ENCODE data around the gene SLC2A11.

SLC2A11 gene

DNA sequence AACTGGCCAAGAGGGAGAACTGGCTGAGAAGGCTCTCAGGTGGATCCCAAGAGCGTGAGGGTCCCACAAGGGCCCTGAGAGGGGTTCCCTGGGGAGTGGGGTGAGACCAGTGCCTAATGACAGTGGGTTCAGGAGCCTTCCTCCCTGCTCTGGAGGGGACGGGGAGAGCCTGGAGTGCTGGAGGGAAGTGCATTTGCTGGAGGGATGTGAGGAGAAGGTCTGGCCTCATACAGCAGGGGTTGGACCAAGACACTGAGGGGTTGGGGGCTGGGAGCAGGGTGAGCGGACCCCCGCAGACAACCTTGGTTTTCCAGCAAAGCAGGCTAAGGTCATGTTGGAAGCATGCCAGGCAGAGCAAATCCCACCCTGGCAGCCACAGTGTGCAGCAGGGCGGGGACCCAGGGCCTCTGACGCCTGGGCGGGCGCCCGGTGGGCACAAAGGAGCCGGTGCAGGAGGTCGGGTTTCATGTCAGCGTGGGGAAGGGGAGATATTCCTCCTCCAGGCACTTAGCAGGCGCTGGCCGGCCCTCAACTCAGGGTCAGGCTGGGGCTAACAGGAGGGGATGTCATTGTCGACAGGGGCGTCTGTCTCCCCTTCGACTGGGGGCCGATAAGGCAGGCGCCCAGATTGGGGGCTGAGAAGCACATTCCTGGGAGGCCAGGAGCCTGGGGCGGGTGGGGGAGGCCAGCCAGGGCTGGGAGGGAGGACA is 15.8 kb upstream of the SLC2A11 start:
- H3K9ac ChIP-seq (ENCODE audit: insufficient read length, low read depth) = no peak overlapping the region
- peaks cover 22% of the 10 kb centered on the region for H3K4me1 ChIP-seq (ENCODE audit: insufficient read depth, insufficient read length)
- no peak overlapping the region for H3K4me3 ChIP-seq (ENCODE audit: insufficient read length, low read depth)
- TF ChIP-seq YY1 (IDR thresholded peaks at IDR 0.05; ENCODE audit: insufficient read depth, insufficient read length) (no peak), ZNF274 (IDR thresholded peaks at IDR 0.05; ENCODE audit: low read depth, low read length) (no peak), SUZ12 (IDR thresholded peaks at IDR 0.05; ENCODE audit: extremely low read depth, insufficient read depth, insufficient read length) (no peak)
- peaks cover 29% of the 10 kb centered on the region for H3K27me3 ChIP-seq (ENCODE audit: insufficient read depth, insufficient read length)
- DNase-seq (ENCODE audit: low read depth, low spot score) = no peak
- no peaks in the 10 kb centered on the region for H3K36me3 ChIP-seq (ENCODE audit: insufficient read depth, insufficient read length, low read length)
- no peaks in the 10 kb centered on the region for H3K9me3 ChIP-seq (ENCODE audit: insufficient read depth, low read length)

DNA sequence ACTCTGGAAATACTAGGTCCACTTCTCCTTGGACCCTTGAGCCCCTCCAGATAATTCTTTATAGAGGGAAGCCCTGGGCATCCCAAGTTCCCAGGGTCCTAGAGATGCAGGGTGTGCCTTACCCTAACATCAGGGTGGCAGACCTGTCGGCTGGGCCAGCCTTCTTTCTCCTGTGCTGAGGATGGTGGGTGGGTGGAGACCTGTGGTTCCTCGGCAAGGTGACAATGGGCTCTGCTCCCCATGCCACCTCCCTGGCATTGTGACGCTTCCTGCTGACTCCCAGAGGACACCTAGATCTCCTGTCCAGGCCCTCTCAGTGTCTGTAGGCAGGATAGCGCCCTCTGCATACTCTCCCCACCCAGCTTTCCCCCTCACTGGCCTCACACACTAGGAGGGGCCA is 15.1 kb upstream of the SLC2A11 start:
- no peak for TF ChIP-seq YY1 (IDR thresholded peaks at IDR 0.05; ENCODE audit: insufficient read depth, insufficient read length)
- TF ChIP-seq SUZ12 (IDR thresholded peaks at IDR 0.05; ENCODE audit: extremely low read depth, insufficient read depth, insufficient read length) = no peak
- no peak for TF ChIP-seq ZNF274 (IDR thresholded peaks at IDR 0.05; ENCODE audit: low read depth, low read length)
- H3K9me3 ChIP-seq (ENCODE audit: insufficient read depth, low read length) = no peaks in the 10 kb centered on the region
- no peak overlapping the region for H3K9ac ChIP-seq (ENCODE audit: insufficient read length, low read depth)
- no peak overlapping the region for H3K4me3 ChIP-seq (ENCODE audit: insufficient read length, low read depth)
- H3K4me1 ChIP-seq (ENCODE audit: insufficient read depth, insufficient read length) = peaks cover 19% of the 10 kb centered on the region
- DNase-seq (ENCODE audit: low read depth, low spot score) = no peak
- H3K27me3 ChIP-seq (ENCODE audit: insufficient read depth, insufficient read length) = peaks cover 29% of the 10 kb centered on the region
- H3K36me3 ChIP-seq (ENCODE audit: insufficient read depth, insufficient read length, low read length) = no peaks in the 10 kb centered on the region

DNA sequence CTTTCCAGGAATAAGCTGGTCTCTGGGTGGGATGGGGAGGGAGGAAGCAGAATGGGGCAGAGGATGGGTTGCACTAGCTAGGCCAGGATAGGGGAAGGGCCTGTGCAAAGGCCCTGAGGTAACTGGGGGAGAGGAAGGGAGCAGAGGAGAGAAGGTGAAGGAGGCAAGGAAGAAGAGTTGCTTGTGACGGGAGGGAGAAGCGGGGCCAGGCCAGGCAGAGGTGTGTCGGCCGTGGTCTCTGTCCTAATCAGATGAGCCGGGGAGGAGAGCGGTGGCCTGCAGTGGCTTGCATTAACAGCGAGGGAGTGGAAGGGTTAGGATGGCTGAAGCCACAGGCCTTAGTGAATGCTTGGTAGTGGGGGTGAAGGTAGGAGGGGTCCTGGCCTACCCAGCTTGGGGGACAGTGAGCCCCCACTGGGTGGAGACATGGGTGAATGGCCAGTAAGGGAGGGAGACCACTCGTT is 12.9 kb upstream of the SLC2A11 start:
- peaks cover 31% of the 10 kb centered on the region for H3K27me3 ChIP-seq (ENCODE audit: insufficient read depth, insufficient read length)
- peaks cover 21% of the 10 kb centered on the region for H3K4me1 ChIP-seq (ENCODE audit: insufficient read depth, insufficient read length)
- H3K9ac ChIP-seq (ENCODE audit: insufficient read length, low read depth) = peak overlapping the region; percentile 4
- no peaks in the 10 kb centered on the region for H3K9me3 ChIP-seq (ENCODE audit: insufficient read depth, low read length)
- H3K36me3 ChIP-seq (ENCODE audit: insufficient read depth, insufficient read length, low read length) = no peaks in the 10 kb centered on the region
- no peak for DNase-seq (ENCODE audit: low read depth, low spot score)
- TF ChIP-seq SUZ12 (IDR thresholded peaks at IDR 0.05; ENCODE audit: extremely low read depth, insufficient read depth, insufficient read length) = no peak
- TF ChIP-seq YY1 (IDR thresholded peaks at IDR 0.05; ENCODE audit: insufficient read depth, insufficient read length) = no peak
- TF ChIP-seq ZNF274 (IDR thresholded peaks at IDR 0.05; ENCODE audit: low read depth, low read length) = no peak
- no peak overlapping the region for H3K4me3 ChIP-seq (ENCODE audit: insufficient read length, low read depth)

DNA sequence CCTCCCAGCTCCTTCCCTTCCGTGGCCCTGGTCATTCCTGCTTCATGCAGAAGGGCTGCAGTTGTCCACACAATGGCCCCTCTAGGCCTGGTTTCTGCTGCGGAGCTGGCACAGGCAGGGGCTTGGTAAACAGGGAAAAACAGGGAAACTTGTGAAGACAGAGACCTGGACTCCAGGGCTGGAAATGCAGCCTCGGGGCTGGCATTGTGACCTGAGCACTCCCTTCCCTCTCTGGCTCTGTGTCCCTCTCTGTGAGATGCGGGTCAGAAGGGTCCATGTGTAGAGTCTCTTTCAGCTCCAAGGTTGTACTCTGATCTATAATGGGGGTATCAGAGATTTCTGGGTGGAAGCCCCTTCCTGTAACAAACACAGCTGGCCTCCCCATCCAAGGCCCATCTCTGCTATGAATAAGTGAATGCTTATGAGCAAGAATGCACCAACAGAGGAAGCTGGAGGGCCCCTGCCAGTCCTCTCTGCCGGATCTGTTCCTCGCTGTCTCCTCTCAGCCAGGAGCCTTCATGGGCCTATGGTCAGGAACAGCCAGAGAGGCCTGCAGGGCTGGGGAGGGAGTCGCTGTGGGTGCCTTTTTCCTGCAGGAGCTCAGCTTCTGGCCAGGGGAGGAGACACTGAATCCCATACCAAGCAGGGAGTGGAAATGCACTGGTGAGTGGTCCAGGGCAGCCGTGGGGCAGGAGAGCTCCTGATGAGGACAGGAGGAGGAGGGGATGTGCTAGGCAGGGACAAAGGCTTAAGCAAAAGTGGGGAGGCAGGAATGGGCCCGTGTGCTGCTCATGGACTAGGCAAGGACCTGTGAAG is 12.2 kb upstream of the SLC2A11 start:
- Histone ChIP-seq H3K4me3 (ENCODE audit: insufficient read length, low read depth) (no peak overlapping the region), H3K9ac (ENCODE audit: insufficient read length, low read depth) (no peak overlapping the region)
- TF ChIP-seq ZNF274 (IDR thresholded peaks at IDR 0.05; ENCODE audit: low read depth, low read length) (no peak), SUZ12 (IDR thresholded peaks at IDR 0.05; ENCODE audit: extremely low read depth, insufficient read depth, insufficient read length) (no peak), YY1 (IDR thresholded peaks at IDR 0.05; ENCODE audit: insufficient read depth, insufficient read length) (no peak)

DNA sequence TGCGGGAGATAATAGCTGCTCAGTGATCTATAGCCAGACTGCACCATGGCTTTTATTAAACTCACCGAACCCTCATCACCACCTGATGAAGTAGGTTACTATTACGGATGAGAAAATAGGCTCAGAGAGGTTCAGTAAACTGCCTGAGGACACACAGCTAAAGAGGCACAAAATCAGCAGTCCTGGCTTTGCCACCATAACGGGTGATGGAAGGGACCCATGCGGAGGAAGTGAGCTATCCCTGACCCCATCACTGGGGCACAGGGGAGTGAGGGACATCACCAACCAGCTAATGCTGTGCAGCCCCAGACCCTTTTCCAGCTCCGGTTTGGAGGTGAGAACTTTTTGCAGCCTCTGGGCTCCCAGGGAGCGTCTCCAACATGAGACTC is 11.6 kb upstream of the SLC2A11 start:
- H3K27me3 ChIP-seq (ENCODE audit: insufficient read depth, insufficient read length) = peaks cover 30% of the 10 kb centered on the region
- no peaks in the 10 kb centered on the region for H3K9me3 ChIP-seq (ENCODE audit: insufficient read depth, low read length)
- no peaks in the 10 kb centered on the region for H3K36me3 ChIP-seq (ENCODE audit: insufficient read depth, insufficient read length, low read length)
- no peak overlapping the region for H3K9ac ChIP-seq (ENCODE audit: insufficient read length, low read depth)
- no peak overlapping the region for H3K4me3 ChIP-seq (ENCODE audit: insufficient read length, low read depth)
- H3K4me1 ChIP-seq (ENCODE audit: insufficient read depth, insufficient read length) = peaks cover 21% of the 10 kb centered on the region
- no peak for TF ChIP-seq YY1 (IDR thresholded peaks at IDR 0.05; ENCODE audit: insufficient read depth, insufficient read length)
- TF ChIP-seq ZNF274 (IDR thresholded peaks at IDR 0.05; ENCODE audit: low read depth, low read length) = no peak
- no peak for TF ChIP-seq SUZ12 (IDR thresholded peaks at IDR 0.05; ENCODE audit: extremely low read depth, insufficient read depth, insufficient read length)
- no peak for DNase-seq (ENCODE audit: low read depth, low spot score)

More for the DNA sequence above, 12.2 kb upstream of the SLC2A11 start:
- H3K9me3 ChIP-seq (ENCODE audit: insufficient read depth, low read length) = no peaks in the 10 kb centered on the region
- DNase-seq (ENCODE audit: low read depth, low spot score) = no peak
- H3K4me1 ChIP-seq (ENCODE audit: insufficient read depth, insufficient read length) = peaks cover 21% of the 10 kb centered on the region
- H3K36me3 ChIP-seq (ENCODE audit: insufficient read depth, insufficient read length, low read length) = no peaks in the 10 kb centered on the region
- H3K27me3 ChIP-seq (ENCODE audit: insufficient read depth, insufficient read length) = peaks cover 30% of the 10 kb centered on the region

DNA sequence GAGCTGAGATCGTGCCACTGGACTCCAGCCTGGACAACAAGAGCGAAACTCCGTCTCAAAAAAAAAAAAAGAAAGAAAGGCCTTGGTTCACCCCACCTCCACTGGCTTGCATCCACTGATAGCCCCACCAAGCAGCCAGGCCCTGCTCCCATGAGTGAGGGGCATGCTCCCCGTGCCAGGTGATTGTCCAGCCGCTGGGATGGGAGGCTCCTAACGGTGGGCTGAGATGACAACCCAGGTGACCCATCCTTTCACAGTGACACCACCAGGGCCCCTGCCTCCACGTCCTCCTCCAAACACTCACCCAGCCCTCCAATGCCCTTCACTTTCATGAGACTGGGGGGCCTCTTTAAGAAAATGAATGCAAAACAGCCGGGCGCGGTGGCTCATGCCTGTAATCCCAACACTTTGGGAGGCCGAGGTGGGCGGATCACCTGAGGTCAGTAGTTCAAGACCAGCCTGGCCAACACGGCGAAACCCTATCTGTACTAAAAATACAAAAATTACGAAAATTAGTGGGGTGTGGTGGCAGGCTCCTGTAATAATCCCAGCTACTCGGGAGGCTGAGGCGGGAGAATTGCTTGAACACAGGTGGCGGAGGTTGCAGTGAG is 10.3 kb upstream of the SLC2A11 start:
- Histone ChIP-seq H3K36me3 (ENCODE audit: insufficient read depth, insufficient read length, low read length) (no peaks in the 10 kb centered on the region), H3K4me3 (ENCODE audit: insufficient read length, low read depth) (no peak overlapping the region), H3K27me3 (ENCODE audit: insufficient read depth, insufficient read length) (peaks cover 20% of the 10 kb centered on the region), H3K9me3 (ENCODE audit: insufficient read depth, low read length) (no peaks in the 10 kb centered on the region), H3K9ac (ENCODE audit: insufficient read length, low read depth) (no peak overlapping the region), H3K4me1 (ENCODE audit: insufficient read depth, insufficient read length) (peaks cover 18% of the 10 kb centered on the region)
- no peak for TF ChIP-seq ZNF274 (IDR thresholded peaks at IDR 0.05; ENCODE audit: low read depth, low read length)
- no peak for TF ChIP-seq SUZ12 (IDR thresholded peaks at IDR 0.05; ENCODE audit: extremely low read depth, insufficient read depth, insufficient read length)
- no peak for TF ChIP-seq YY1 (IDR thresholded peaks at IDR 0.05; ENCODE audit: insufficient read depth, insufficient read length)
- DNase-seq (ENCODE audit: low read depth, low spot score) = no peak
